ENCODE data around the gene USH1G. TPM values are rescaled to one million over a fixed set of nuclear protein-coding genes. Genes with fewer than 3 reads are reported as not detected.

USH1G gene
- total and polyA plus RNA-seq, 7 donors, result not detected

GRCh38 chr17:74919440-74920305, 3.4 kb downstream of the USH1G start:
- ATAC-seq, result peak in 3 of 4 donors; percentile 29 to 38 (median 33)
- DNase-seq, result no peak
- H3K27me3 ChIP-seq (ENCODE audit: insufficient read depth in 3 of 3, low read length in 2 of 3), result peaks cover 0 to 92% (median 15%) of the 10 kb centered on the region in 3 donors
- H3K4me1 ChIP-seq, result peaks cover 14% of the 10 kb centered on the region
- no peaks in the 10 kb centered on the region for H3K9me3 ChIP-seq
- H3K36me3 ChIP-seq (ENCODE audit: insufficient read depth in 1 of 2, low read depth in 1 of 2), result no peaks in the 10 kb centered on the region
- no peak overlapping the region for H3K27ac ChIP-seq
- 54 to 63% (median 61%) methylated on average over 66 to 67 of the region's 67 CpGs for WGBS, 3 donors
- intact Hi-C loops (cut with DNase I), result no loop called here
- no peak overlapping the region for H3K4me3 ChIP-seq
- peak; percentile 33 for TF ChIP-seq CTCF (IDR thresholded peaks at IDR 0.05)

- ATAC-seq (no peak), DNase-seq (no peak)
- no peak for TF ChIP-seq CTCF (IDR thresholded peaks at IDR 0.05)
- Histone ChIP-seq H3K4me1 (peaks cover 11% of the 10 kb centered on the region), H3K27me3 (ENCODE audit: insufficient read depth in 3 of 3, low read length in 2 of 3) (peaks cover 0 to 84% (median 9%) of the 10 kb centered on the region in 3 donors), H3K36me3 (ENCODE audit: insufficient read depth in 1 of 2, low read depth in 1 of 2) (no peaks in the 10 kb centered on the region), H3K9me3 (no peaks in the 10 kb centered on the region), H3K27ac (no peak overlapping the region), H3K4me3 (no peak overlapping the region)
- intact Hi-C loops (cut with DNase I), result no loop called here
- 87 to 93% (median 93%) methylated on average over 5 of the region's 5 CpGs for WGBS, 3 donors
Observed at GRCh38 chr17:74918906-74919305, 4.1 kb downstream of the USH1G start.

GRCh38 chr17:74917430-74917829, 5.6 kb downstream of the USH1G start:
- intact Hi-C loops (cut with DNase I), result no loop called here
- H3K4me1 ChIP-seq, result no peaks in the 10 kb centered on the region
- H3K9me3 ChIP-seq, result no peaks in the 10 kb centered on the region
- peaks cover 0 to 70% (median 2%) of the 10 kb centered on the region in 3 donors for H3K27me3 ChIP-seq (ENCODE audit: insufficient read depth in 3 of 3, low read length in 2 of 3)
- no peak for TF ChIP-seq CTCF (IDR thresholded peaks at IDR 0.05)
- no peak overlapping the region for H3K27ac ChIP-seq
- DNase-seq (no peak), ATAC-seq (no peak)
- H3K36me3 ChIP-seq (ENCODE audit: insufficient read depth in 1 of 2, low read depth in 1 of 2), result no peaks in the 10 kb centered on the region
- no peak overlapping the region for H3K4me3 ChIP-seq
- 58 to 67% (median 60%) methylated on average over 10 of the region's 10 CpGs for WGBS, 3 donors

- Histone ChIP-seq H3K4me3 (no peak overlapping the region), H3K9me3 (no peaks in the 10 kb centered on the region), H3K27me3 (ENCODE audit: insufficient read depth in 3 of 3, low read length in 2 of 3) (peaks cover 0 to 64% (median 1%) of the 10 kb centered on the region in 3 donors), H3K4me1 (no peaks in the 10 kb centered on the region), H3K27ac (no peak overlapping the region), H3K36me3 (ENCODE audit: insufficient read depth in 1 of 2, low read depth in 1 of 2) (no peaks in the 10 kb centered on the region)
- intact Hi-C loops (cut with DNase I), result no loop called here
- no peak for DNase-seq
- ATAC-seq, result no peak
- TF ChIP-seq CTCF (IDR thresholded peaks at IDR 0.05), result no peak
- 87 to 92% (median 92%) methylated on average over 11 of the region's 11 CpGs for WGBS, 3 donors
Observed at GRCh38 chr17:74916851-74917199, 6.2 kb downstream of the USH1G start.

Data from psoas muscle (tissue), 8 donors.